ENCODE measurements around the gene KCNK5.

Gene KCNK5

GRCh38 chr6:39228992-39229767, at the start of gene KCNK5:
TSS of gene KCNK5 (minus strand) at chr6:39229475. CDS start at chr6:39229111, 364 bp downstream.
- FAIRE-seq = no peak

- no peak for FAIRE-seq
Observed at GRCh38 chr6:39276379-39276995, 47.2 kb upstream of the KCNK5 start.

- FAIRE-seq = no peak
Observed at GRCh38 chr6:39274903-39275302, 45.6 kb upstream of the KCNK5 start.

GRCh38 chr6:39274471-39274870, 45.2 kb upstream of the KCNK5 start:
- FAIRE-seq = no peak

- no peak for FAIRE-seq
Observed at GRCh38 chr6:39273406-39273821, 44.1 kb upstream of the KCNK5 start.

GRCh38 chr6:39269961-39270360, 40.7 kb upstream of the KCNK5 start:
- FAIRE-seq = no peak

GRCh38 chr6:39268721-39269120, 39.4 kb upstream of the KCNK5 start:
- no peak for FAIRE-seq

GRCh38 chr6:39268171-39268570, 38.9 kb upstream of the KCNK5 start:
- FAIRE-seq = no peak

GRCh38 chr6:39266782-39267355, 37.6 kb upstream of the KCNK5 start:
- FAIRE-seq = no peak

- FAIRE-seq = peak; percentile 88
Observed at GRCh38 chr6:39266375-39266774, 37.1 kb upstream of the KCNK5 start.

GRCh38 chr6:39263303-39264037, 34.2 kb upstream of the KCNK5 start:
- no peak for FAIRE-seq

- no peak for FAIRE-seq
Observed at GRCh38 chr6:39261751-39262150, 32.5 kb upstream of the KCNK5 start.

- no peak for FAIRE-seq
Observed at GRCh38 chr6:39260953-39261352, 31.7 kb upstream of the KCNK5 start.

- no peak for FAIRE-seq
Observed at GRCh38 chr6:39260456-39260855, 31.2 kb upstream of the KCNK5 start.

- no peak for FAIRE-seq
Observed at GRCh38 chr6:39256294-39256940, 27.1 kb upstream of the KCNK5 start.

GRCh38 chr6:39254999-39255535, 25.8 kb upstream of the KCNK5 start:
- FAIRE-seq = no peak

- FAIRE-seq = no peak
Observed at GRCh38 chr6:39251406-39251805, 22.1 kb upstream of the KCNK5 start.

- no peak for FAIRE-seq
Observed at GRCh38 chr6:39250507-39250906, 21.2 kb upstream of the KCNK5 start.

GRCh38 chr6:39249278-39249677, 20.0 kb upstream of the KCNK5 start:
- FAIRE-seq = no peak

- no peak for FAIRE-seq
Observed at GRCh38 chr6:39247667-39248194, 18.5 kb upstream of the KCNK5 start.

- no peak for FAIRE-seq
Observed at GRCh38 chr6:39243809-39244208, 14.5 kb upstream of the KCNK5 start.

- no peak for FAIRE-seq
Observed at GRCh38 chr6:39240155-39240757, 11.0 kb upstream of the KCNK5 start.

All from colon (tissue), 2 donors.